ENCODE data around the gene HOXD3. TPM values are rescaled to one million over a fixed set of nuclear protein-coding genes. Genes with fewer than 3 reads are reported as not detected.

HOXD3 gene
- total RNA-seq, 1 experiment from 2014 or later, result not detected

DNA sequence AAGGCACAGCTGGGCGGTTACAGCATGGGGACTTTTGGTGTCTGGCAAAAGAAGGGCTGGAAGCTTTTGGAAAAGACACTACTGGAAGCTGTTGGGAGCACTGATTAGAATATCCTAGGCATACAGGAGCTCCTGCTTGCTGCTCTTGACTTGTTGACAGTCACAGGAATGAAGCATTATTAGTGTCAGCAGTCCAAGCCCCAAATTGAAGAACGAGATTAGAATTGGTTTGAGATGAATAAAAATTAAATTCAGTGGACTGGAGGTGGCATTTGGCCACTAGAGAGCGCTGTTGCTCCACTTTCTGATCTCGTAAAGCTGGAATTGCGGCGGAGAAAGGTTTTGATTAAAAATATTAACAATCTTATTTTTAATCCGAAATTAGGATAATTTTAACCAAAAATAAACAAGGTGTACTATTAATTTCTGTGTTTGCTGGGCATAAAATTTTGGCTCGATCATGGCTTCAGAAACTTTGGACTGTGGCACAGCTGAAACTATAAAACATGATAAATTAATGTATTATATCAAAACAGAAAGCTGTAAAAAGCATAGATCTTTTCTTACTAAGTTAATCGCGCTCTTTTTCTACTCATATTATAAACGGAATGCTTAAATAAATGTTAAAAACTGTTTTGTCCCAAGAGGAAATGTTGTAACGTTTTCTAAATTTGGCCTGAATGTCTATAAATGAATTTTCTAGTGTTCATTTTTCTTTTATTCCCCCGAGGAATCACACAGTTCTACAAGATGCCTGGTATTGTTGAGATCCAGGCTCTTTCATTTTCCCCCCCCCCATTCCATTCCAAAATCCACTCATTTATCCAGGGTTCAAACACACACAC is 30.0 kb upstream of the HOXD3 start:
- H3K4me3 Mint-ChIP-seq, result no peak overlapping the region
- POLR2A ChIA-PET, result no interaction called here

DNA sequence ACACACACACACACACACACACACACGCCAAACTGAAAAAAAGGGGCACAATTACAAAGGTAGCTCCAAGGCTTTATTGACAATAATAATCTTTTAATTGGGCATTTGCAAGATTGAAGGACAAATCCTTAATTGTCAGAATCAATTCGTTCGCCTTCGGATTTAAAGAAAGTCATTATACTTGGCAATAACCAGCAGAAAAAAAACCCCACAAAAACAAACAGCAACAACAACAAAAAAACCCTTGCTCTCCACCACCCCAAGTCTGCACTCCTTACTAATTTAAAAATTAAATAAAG is 29.4 kb upstream of the HOXD3 start:
- Mint-ChIP-seq H3K27ac (no peak overlapping the region), H3K4me1 (peaks cover 27% of the 10 kb centered on the region), H3K36me3 (peaks cover 4% of the 10 kb centered on the region; the same call in 1 of the 2 replicates), H3K4me3 (0 out of 2 replicates have a peak overlapping the region, but pooled peaks have one; percentile 59), H3K27me3 (ENCODE audit: low read depth) (peaks cover 98% of the 10 kb centered on the region), H3K9me3 (no peaks in the 10 kb centered on the region)
- TF ChIP-seq, protein P1, sequence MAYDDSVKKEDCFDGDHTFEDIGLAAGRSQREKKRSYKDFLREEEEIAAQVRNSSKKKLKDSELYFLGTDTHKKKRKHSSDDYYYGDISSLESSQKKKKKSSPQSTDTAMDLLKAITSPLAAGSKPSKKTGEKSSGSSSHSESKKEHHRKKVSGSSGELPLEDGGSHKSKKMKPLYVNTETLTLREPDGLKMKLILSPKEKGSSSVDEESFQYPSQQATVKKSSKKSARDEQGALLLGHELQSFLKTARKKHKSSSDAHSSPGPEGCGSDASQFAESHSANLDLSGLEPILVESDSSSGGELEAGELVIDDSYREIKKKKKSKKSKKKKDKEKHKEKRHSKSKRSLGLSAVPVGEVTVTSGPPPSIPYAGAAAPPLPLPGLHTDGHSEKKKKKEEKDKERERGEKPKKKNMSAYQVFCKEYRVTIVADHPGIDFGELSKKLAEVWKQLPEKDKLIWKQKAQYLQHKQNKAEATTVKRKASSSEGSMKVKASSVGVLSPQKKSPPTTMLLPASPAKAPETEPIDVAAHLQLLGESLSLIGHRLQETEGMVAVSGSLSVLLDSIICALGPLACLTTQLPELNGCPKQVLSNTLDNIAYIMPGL (CRISPR knock-in tag; IDR thresholded peaks at IDR 0.05), result no peak
- TF ChIP-seq ZBTB43 (CRISPR knock-in tag; IDR thresholded peaks at IDR 0.05), result no peak
- no peak for TF ChIP-seq SMAD3 (CRISPR knock-in tag; IDR thresholded peaks at IDR 0.05; ENCODE audit: borderline replicate concordance)
- no peak for TF ChIP-seq ZSCAN18 (CRISPR knock-in tag; IDR thresholded peaks at IDR 0.05)
- ChIA-PET POLR2A (no interaction called here), CTCF (interaction anchor here (0.7 to 3.2 kb wide), 11 partner anchors 9 to 1034 kb away, joined by 3 to 21 read pairs (median 7); no protein-coding TSS in a partner anchor)
- no peak for ATAC-seq
- DNase-seq (ENCODE audit: low spot score), result no peak

More for the DNA sequence above, 30.0 kb upstream of the HOXD3 start:
- peaks cover 23% of the 10 kb centered on the region for H3K4me1 Mint-ChIP-seq
- H3K27ac Mint-ChIP-seq, result no peak overlapping the region
- peaks cover 98% of the 10 kb centered on the region for H3K27me3 Mint-ChIP-seq (ENCODE audit: low read depth)
- TF ChIP-seq KAT7 (CRISPR knock-in tag; IDR thresholded peaks at IDR 0.05; ENCODE audit: borderline replicate concordance) (no peak), CTCF (IDR thresholded peaks at IDR 0.05) (peak; percentile 82)
- ATAC-seq (no peak), DNase-seq (ENCODE audit: low spot score) (peak; percentile 69)
- peaks cover 2% of the 10 kb centered on the region; the same call in 1 of the 2 replicates for H3K36me3 Mint-ChIP-seq
- CTCF ChIA-PET, result interaction anchor here (0.6 to 3.2 kb wide), 17 partner anchors 9 to 1034 kb away, joined by 3 to 21 read pairs (median 4); no protein-coding TSS in a partner anchor
- no peaks in the 10 kb centered on the region for H3K9me3 Mint-ChIP-seq

- H3K27ac Mint-ChIP-seq, result no peak overlapping the region
- H3K9me3 Mint-ChIP-seq, result no peaks in the 10 kb centered on the region
- ChIA-PET CTCF (interaction anchor here (0.6 to 3.2 kb wide), 13 partner anchors 13 to 1033 kb away, joined by 3 to 21 read pairs (median 4); no protein-coding TSS in a partner anchor), POLR2A (no interaction called here)
- ATAC-seq, result peak; percentile 21
- peaks cover 27% of the 10 kb centered on the region for H3K4me1 Mint-ChIP-seq
- H3K36me3 Mint-ChIP-seq, result peaks cover 4% of the 10 kb centered on the region; the same call in 1 of the 2 replicates
- peaks cover 98% of the 10 kb centered on the region for H3K27me3 Mint-ChIP-seq (ENCODE audit: low read depth)
- TF ChIP-seq, protein P2, sequence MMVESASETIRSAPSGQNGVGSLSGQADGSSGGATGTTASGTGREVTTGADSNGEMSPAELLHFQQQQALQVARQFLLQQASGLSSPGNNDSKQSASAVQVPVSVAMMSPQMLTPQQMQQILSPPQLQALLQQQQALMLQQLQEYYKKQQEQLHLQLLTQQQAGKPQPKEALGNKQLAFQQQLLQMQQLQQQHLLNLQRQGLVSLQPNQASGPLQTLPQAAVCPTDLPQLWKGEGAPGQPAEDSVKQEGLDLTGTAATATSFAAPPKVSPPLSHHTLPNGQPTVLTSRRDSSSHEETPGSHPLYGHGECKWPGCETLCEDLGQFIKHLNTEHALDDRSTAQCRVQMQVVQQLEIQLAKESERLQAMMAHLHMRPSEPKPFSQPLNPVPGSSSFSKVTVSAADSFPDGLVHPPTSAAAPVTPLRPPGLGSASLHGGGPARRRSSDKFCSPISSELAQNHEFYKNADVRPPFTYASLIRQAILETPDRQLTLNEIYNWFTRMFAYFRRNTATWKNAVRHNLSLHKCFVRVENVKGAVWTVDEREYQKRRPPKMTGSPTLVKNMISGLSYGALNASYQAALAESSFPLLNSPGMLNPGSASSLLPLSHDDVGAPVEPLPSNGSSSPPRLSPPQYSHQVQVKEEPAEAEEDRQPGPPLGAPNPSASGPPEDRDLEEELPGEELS (CRISPR knock-in tag; IDR thresholded peaks at IDR 0.05), result no peak
- TF ChIP-seq OVOL2 (CRISPR knock-in tag; IDR thresholded peaks at IDR 0.05; ENCODE audit: borderline replicate concordance), result no peak
- TF ChIP-seq STAT6 (CRISPR knock-in tag; conservative IDR thresholded peaks at IDR 0.05; ENCODE audit: low read depth), result no peak
- no peak for TF ChIP-seq RORB (CRISPR knock-in tag; IDR thresholded peaks at IDR 0.05)
- TF ChIP-seq, protein P3, sequence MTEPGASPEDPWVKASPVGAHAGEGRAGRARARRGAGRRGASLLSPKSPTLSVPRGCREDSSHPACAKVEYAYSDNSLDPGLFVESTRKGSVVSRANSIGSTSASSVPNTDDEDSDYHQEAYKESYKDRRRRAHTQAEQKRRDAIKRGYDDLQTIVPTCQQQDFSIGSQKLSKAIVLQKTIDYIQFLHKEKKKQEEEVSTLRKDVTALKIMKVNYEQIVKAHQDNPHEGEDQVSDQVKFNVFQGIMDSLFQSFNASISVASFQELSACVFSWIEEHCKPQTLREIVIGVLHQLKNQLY (CRISPR knock-in tag; IDR thresholded peaks at IDR 0.05), result no peak
- no peak for TF ChIP-seq TCF7 (CRISPR knock-in tag; IDR thresholded peaks at IDR 0.05; ENCODE audit: low read depth)
- H3K4me3 Mint-ChIP-seq, result peak overlapping the region; percentile 59
- DNase-seq (ENCODE audit: low spot score), result peak; percentile 70
Measured at GRCh38 chr2:176128172-176128981, 28.7 kb upstream of the HOXD3 start.

Measured in WTC11 (cell line).